Measurements from ENCODE around the gene FUS. TPM values are rescaled to one million over a fixed set of nuclear protein-coding genes. Genes with fewer than 3 reads are reported as not detected.
"Not testable (repeated sequence)": the region's sequence is repeated elsewhere in the genome, so short reads cannot be mapped to it uniquely, and the experiment has no call there.

Gene FUS
- total and polyA plus RNA-seq, 12 donors = 12.7 to 536 (median 148) TPM

- Histone ChIP-seq H3K4me1 (replicated peaks in 1 of 2) (no peaks in the 10 kb centered on the region), H3K36me3 (replicated peaks in 1 of 2) (peaks cover 0 to 99% of the 10 kb centered on the region in 2 donors), H3K9me3 (replicated peaks in 1 of 3) (no peaks in the 10 kb centered on the region), H3K27ac (no peak overlapping the region), H3K27me3 (no peaks in the 10 kb centered on the region), H3K4me3 (no peak overlapping the region)
- DNase-seq = no peak
- intact Hi-C loops (cut with DNase I) = no loop called here
- 79 to 83% (median 83%) methylated on average over 5 of the region's 5 CpGs for WGBS, 4 donors
- no peak for TF ChIP-seq CTCF (IDR thresholded peaks at IDR 0.05)
- no peak for TF ChIP-seq POLR2A (IDR thresholded peaks at IDR 0.05)
Observed at GRCh38 chr16:31191697-31192428, 11.9 kb downstream of the FUS start.

GRCh38 chr16:31192856-31193642 lies 13.1 kb downstream of the FUS start:
- intact Hi-C loops (cut with DNase I) = no loop called here
- no peaks in the 10 kb centered on the region for H3K9me3 ChIP-seq (replicated peaks in 1 of 3)
- H3K27me3 ChIP-seq = no peaks in the 10 kb centered on the region
- no peak overlapping the region for H3K4me3 ChIP-seq
- no peak overlapping the region for H3K27ac ChIP-seq
- H3K4me1 ChIP-seq (replicated peaks in 1 of 2) = no peaks in the 10 kb centered on the region
- no peak for TF ChIP-seq CTCF (IDR thresholded peaks at IDR 0.05)
- no peak for TF ChIP-seq POLR2A (IDR thresholded peaks at IDR 0.05)
- 84 to 92% (median 90%) methylated on average over 15 to 16 of the region's 16 CpGs for WGBS, 4 donors
- peaks cover 0 to 88% of the 10 kb centered on the region in 2 donors for H3K36me3 ChIP-seq (replicated peaks in 1 of 2)
- DNase-seq = no peak

GRCh38 chr16:31193874-31194273 lies 13.9 kb downstream of the FUS start:
- 77 to 95% (median 91%) methylated on average over 2 of the region's 2 CpGs for WGBS, 4 donors
- H3K4me3 ChIP-seq = no peak overlapping the region
- no peak overlapping the region for H3K27ac ChIP-seq
- no peaks in the 10 kb centered on the region for H3K4me1 ChIP-seq (replicated peaks in 1 of 2)
- H3K9me3 ChIP-seq (replicated peaks in 1 of 3) = no peaks in the 10 kb centered on the region
- DNase-seq = no peak
- TF ChIP-seq CTCF (IDR thresholded peaks at IDR 0.05) = no peak
- TF ChIP-seq POLR2A (IDR thresholded peaks at IDR 0.05) = no peak
- H3K27me3 ChIP-seq = no peaks in the 10 kb centered on the region
- peaks cover 0 to 82% of the 10 kb centered on the region in 2 donors for H3K36me3 ChIP-seq (replicated peaks in 1 of 2)
- intact Hi-C loops (cut with DNase I) = no loop called here

- Histone ChIP-seq H3K27ac (no peak overlapping the region), H3K4me3 (no peak overlapping the region), H3K27me3 (no peaks in the 10 kb centered on the region), H3K36me3 (replicated peaks in 1 of 2) (peaks cover 0 to 75% of the 10 kb centered on the region in 2 donors), H3K9me3 (replicated peaks in 1 of 3) (no peaks in the 10 kb centered on the region), H3K4me1 (replicated peaks in 1 of 2) (no peaks in the 10 kb centered on the region)
- WGBS, 4 donors = 84 to 87% (median 86%) methylated on average over 7 of the region's 7 CpGs
- no peak for DNase-seq
- TF ChIP-seq CTCF (IDR thresholded peaks at IDR 0.05) (no peak), POLR2A (IDR thresholded peaks at IDR 0.05) (no peak)
- intact Hi-C loops (cut with DNase I) = no loop called here
Observed at GRCh38 chr16:31194898-31195297, 15.0 kb downstream of the FUS start.

- H3K9me3 ChIP-seq (replicated peaks in 1 of 3); H3K27ac ChIP-seq; H3K27me3 ChIP-seq; H3K4me1 ChIP-seq (replicated peaks in 1 of 2); intact Hi-C loops (cut with DNase I); DNase-seq; H3K4me3 ChIP-seq: not testable (repeated sequence)
- WGBS, 4 donors = 94 to 97% (median 96%) methylated on average over 11 of the region's 11 CpGs
- peaks cover 0 to 65% of the 10 kb centered on the region in 2 donors for H3K36me3 ChIP-seq (replicated peaks in 1 of 2)
Observed at GRCh38 chr16:31195861-31196260, 15.9 kb downstream of the FUS start.

Data from adrenal gland (tissue), 12 donors.